Keratinocyte (primary cell): ENCODE results near the gene GDPD5. TPM values are rescaled to one million over a fixed set of nuclear protein-coding genes. Genes with fewer than 3 reads are reported as not detected.
A peak's percentile ranks its signal among the peaks of the same experiment; 100 is the strongest.

Experiments
- DNase-seq: peaks from one replicate; pipeline ENCODE4 v3.0.0-alpha.2; 2011; ENCODE audit warnings: low read depth, missing footprints, low spot score
- FAIRE-seq: peaks from 2 replicates; lab custom pipeline; 2011; peaks lifted over from hg19 to GRCh38; lab: Jason Lieb, UNC
- H2AFZ ChIP-seq: 2 replicates; pipeline ENCODE4 v1.6.0; 2012; ENCODE audit warnings: low read length, control low read depth, inconsistent platforms; ENCODE audit not compliant: control insufficient read depth
- H3K27ac ChIP-seq: 2 replicates; pipeline ENCODE4 v1.5.1; 2011; ENCODE audit warnings: low read length; ENCODE audit not compliant: control insufficient read depth, insufficient read depth
- H3K27me3 ChIP-seq: 3 replicates; pipeline ENCODE4 v1.6.0; 2011; ENCODE audit warnings: low read length; ENCODE audit not compliant: control insufficient read depth, insufficient read depth; ENCODE audit errors: extremely low read depth
- H3K36me3 ChIP-seq, 2 experiments: 2 replicates in 1 of 2; 3 replicates in 1 of 2; pipeline ENCODE4 v1.5.1; 2011; ENCODE audit warnings: low read length in 2 of 2, mild to moderate bottlenecking in 1 of 2; ENCODE audit not compliant: control insufficient read depth in 2 of 2, insufficient read depth in 2 of 2; ENCODE audit errors: extremely low read depth in 1 of 2
- H3K4me1 ChIP-seq: 3 replicates; pipeline ENCODE4 v1.5.1; 2011; ENCODE audit warnings: low read length; ENCODE audit not compliant: control insufficient read depth, insufficient read depth; ENCODE audit errors: extremely low read depth
- H3K4me2 ChIP-seq: 3 replicates; pipeline ENCODE4 v1.6.0; 2011; ENCODE audit warnings: low read depth, low read length; ENCODE audit not compliant: control insufficient read depth, insufficient read depth; ENCODE audit errors: extremely low read depth
- H3K4me3 ChIP-seq, 3 experiments: fragments of 200-600 bp in 1 of 3; sonication (generic) in 1 of 3; 2 replicates in 2 of 3; 3 replicates in 1 of 3; pipeline ENCODE4 v1.5.1; 2011 to 2016; ENCODE audit warnings: low read length in 3 of 3, mild to moderate bottlenecking in 3 of 3, control low read depth in 2 of 3, inconsistent platforms in 1 of 3, low read depth in 1 of 3, mixed read lengths in 1 of 3, mixed run types in 1 of 3, moderate library complexity in 1 of 3; ENCODE audit not compliant: control insufficient read depth in 2 of 3, insufficient read depth in 2 of 3; ENCODE audit errors: extremely low read depth in 1 of 3
- H3K79me2 ChIP-seq: 2 replicates; pipeline ENCODE4 v1.6.0; 2012; ENCODE audit warnings: low read length; ENCODE audit not compliant: control insufficient read depth, insufficient read depth
- H3K9ac ChIP-seq: 3 replicates; pipeline ENCODE4 v1.6.0; 2011; ENCODE audit warnings: low read length; ENCODE audit not compliant: control insufficient read depth, insufficient read depth; ENCODE audit errors: extremely low read depth
- H3K9me1 ChIP-seq: 3 replicates; pipeline ENCODE4 v1.6.0; 2011; ENCODE audit warnings: low read length; ENCODE audit not compliant: control insufficient read depth, insufficient read depth; ENCODE audit errors: extremely low read depth
- H3K9me3 ChIP-seq: 2 replicates; pipeline ENCODE4 v1.5.1; 2012; ENCODE audit warnings: low read depth, low read length; ENCODE audit not compliant: control insufficient read depth
- H4K20me1 ChIP-seq: 3 replicates; pipeline ENCODE4 v1.6.0; 2011; ENCODE audit warnings: low read length; ENCODE audit not compliant: control insufficient read depth, insufficient read depth; ENCODE audit errors: extremely low read depth
- EZH2 ChIP-seq: IDR thresholded peaks from one replicate; pipeline ENCODE4 v1.6.1; 2012; ENCODE audit warnings: inconsistent platforms, mild to moderate bottlenecking, low read length, moderate library complexity
- dilution Hi-C: fragments of 300-500 bp; cut with MboI; formaldehyde crosslinking; loops from one replicate; pipeline ENCODE4 v1.7.0; 2020; ENCODE audit warnings: low sequenced_read_pairs; ENCODE audit not compliant: extremely low pct_ligation_motif_present
- polyA plus RNA-seq, 5 experiments: library from polyadenylated mRNA; depleted of rRNA in 3 of 5; stranded (reverse) in 3 of 5; stranded (forward) in 1 of 5; unstranded in 1 of 5; fragments of >200 nt; gene quantifications; 1 replicate in 1 of 5; 2 replicates in 3 of 5; 3 replicates in 1 of 5; pipeline versions ENCODE4 v1.2.1 to v1.2.3, GENCODE V29; 2011 to 2012; ENCODE audit warnings: missing spikeins in 2 of 5, low read depth in 1 of 5, low replicate concordance in 1 of 5
- TF ChIP-seq, protein P1 (sequence below), 3 experiments: IDR thresholded peaks in 1 of 3; conservative IDR thresholded peaks in 1 of 3; optimal IDR thresholded peaks in 1 of 3; 2 replicates in 2 of 3; 3 replicates in 1 of 3; pipeline versions ENCODE3 to v1.5.1; 2011; ENCODE audit warnings: low read length in 3 of 3, mild to moderate bottlenecking in 3 of 3, moderate library complexity in 2 of 3, control low read depth in 1 of 3, inconsistent platforms in 1 of 3; ENCODE audit not compliant: insufficient read depth in 2 of 3; ENCODE audit errors: extremely low read depth in 1 of 3

The GDPD5 gene
- polyA plus RNA-seq, 1 donor (not counting 4 experiments of a cell fraction or from before 2014, with no cell fraction given): 2.1 TPM

DNA sequence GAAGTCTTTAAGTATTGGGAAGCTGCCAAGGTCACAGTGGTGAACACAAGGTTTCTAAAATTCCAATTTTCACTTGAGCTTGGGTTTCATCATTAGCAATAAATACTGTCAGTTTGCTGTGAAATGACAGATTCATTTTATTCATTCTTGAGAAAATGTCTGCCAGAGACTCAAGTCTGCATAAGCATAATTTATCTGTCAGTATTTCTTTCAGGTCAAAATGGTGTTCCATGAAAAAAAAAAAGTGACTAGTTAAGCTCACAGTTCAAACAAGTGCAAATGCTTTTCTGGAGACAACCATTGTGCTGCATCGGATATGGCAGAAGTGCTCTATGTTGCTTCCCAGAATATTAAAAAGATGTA is 8.1 kb upstream of the GDPD5 start:
- Histone ChIP-seq H2AFZ (no peak overlapping the region), H3K9ac (no peak overlapping the region), H3K4me2 (peak overlapping the region; percentile 27), H3K9me1 (no peaks in the 10 kb centered on the region), H3K4me3 (no peak overlapping the region), H3K4me1 (peaks cover 10% of the 10 kb centered on the region), H3K9me3 (no peaks in the 10 kb centered on the region), H3K36me3 (no peaks in the 10 kb centered on the region), H3K27ac (no peak overlapping the region), H4K20me1 (no peaks in the 10 kb centered on the region), H3K27me3 (no peaks in the 10 kb centered on the region), H3K79me2 (no peaks in the 10 kb centered on the region)
- FAIRE-seq: no peak
- no peak for DNase-seq
- dilution Hi-C loops: no loop called here
- TF ChIP-seq EZH2: no peak
- TF ChIP-seq, protein P1, sequence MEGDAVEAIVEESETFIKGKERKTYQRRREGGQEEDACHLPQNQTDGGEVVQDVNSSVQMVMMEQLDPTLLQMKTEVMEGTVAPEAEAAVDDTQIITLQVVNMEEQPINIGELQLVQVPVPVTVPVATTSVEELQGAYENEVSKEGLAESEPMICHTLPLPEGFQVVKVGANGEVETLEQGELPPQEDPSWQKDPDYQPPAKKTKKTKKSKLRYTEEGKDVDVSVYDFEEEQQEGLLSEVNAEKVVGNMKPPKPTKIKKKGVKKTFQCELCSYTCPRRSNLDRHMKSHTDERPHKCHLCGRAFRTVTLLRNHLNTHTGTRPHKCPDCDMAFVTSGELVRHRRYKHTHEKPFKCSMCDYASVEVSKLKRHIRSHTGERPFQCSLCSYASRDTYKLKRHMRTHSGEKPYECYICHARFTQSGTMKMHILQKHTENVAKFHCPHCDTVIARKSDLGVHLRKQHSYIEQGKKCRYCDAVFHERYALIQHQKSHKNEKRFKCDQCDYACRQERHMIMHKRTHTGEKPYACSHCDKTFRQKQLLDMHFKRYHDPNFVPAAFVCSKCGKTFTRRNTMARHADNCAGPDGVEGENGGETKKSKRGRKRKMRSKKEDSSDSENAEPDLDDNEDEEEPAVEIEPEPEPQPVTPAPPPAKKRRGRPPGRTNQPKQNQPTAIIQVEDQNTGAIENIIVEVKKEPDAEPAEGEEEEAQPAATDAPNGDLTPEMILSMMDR (optimal IDR thresholded peaks at IDR 0.05 in 1 of 3, IDR thresholded peaks at IDR 0.05 in 1 of 3, conservative IDR thresholded peaks at IDR 0.05 in 1 of 3; ENCODE audit: extremely low read depth in 1 of 3, insufficient read depth in 2 of 3, low read length in 3 of 3): no peak

DNA sequence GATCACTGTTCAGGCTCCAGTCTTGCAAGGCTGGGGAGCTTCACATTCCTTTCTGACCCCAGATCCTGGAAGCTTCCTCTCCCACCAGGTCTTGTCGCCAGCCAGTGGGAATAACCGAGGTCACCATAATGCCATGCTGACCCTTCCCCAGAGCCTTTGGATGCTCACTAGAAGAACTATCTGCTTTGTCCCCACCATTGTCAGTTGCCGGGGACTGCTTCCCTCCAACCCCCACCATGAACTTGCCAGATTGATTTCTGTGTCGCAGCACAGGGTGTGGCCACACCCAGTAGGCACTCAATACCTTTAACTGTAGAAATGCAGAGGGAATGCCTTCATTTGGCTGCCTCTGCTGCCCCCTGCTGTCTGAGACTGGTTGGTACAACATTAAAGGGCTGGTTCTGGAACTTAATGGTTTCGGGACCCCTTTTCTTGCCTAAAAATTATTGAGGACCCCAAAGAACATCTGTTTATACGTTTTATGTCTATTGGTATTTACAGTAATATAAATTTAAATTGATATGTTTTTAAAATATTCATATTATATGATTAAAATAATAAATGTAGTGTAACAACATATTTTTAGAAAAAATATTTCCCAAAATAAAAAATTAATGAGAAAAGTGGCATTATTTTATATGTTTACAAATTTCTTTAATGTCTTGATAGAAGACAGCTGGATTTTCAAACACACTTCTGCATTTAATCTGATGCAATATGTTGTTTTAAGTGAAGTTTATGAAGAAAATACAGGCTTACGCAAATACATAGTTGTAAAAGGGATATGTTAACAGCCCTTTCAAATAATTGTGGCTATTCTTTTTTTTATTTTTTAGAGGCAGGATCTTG is 6.7 kb upstream of the GDPD5 start:
- Histone ChIP-seq H3K27me3 (peaks cover 4% of the 10 kb centered on the region), H3K4me3 (no peak overlapping the region), H3K27ac (no peak overlapping the region), H3K9me1 (no peaks in the 10 kb centered on the region), H4K20me1 (no peaks in the 10 kb centered on the region), H3K9me3 (no peaks in the 10 kb centered on the region), H3K36me3 (no peaks in the 10 kb centered on the region), H3K79me2 (no peaks in the 10 kb centered on the region), H3K4me1 (peaks cover 10% of the 10 kb centered on the region), H2AFZ (no peak overlapping the region), H3K4me2 (peak overlapping the region; percentile 22), H3K9ac (no peak overlapping the region)
- FAIRE-seq (no peak), DNase-seq (no peak)
- dilution Hi-C loops: no loop called here
- TF ChIP-seq EZH2: no peak
- TF ChIP-seq, protein P1 (optimal IDR thresholded peaks at IDR 0.05 in 1 of 3, IDR thresholded peaks at IDR 0.05 in 1 of 3, conservative IDR thresholded peaks at IDR 0.05 in 1 of 3; ENCODE audit: extremely low read depth in 1 of 3, insufficient read depth in 2 of 3, low read length in 3 of 3): peak; percentile 65 to 93 (median 81)
